Daoy (cell line): ENCODE results near the gene SGMS1. TPM values are rescaled to one million over a fixed set of nuclear protein-coding genes. Genes with fewer than 3 reads are reported as not detected.
A peak's percentile ranks its signal among the peaks of the same experiment; 100 is the strongest.

Experiments used
- DNase-seq: peaks from one replicate; pipeline ENCODE4 v3.0.0-alpha.2; 2015; ENCODE audit warnings: low read depth
- total RNA-seq: library from RNA; depleted of rRNA; stranded (reverse); fragments of >200 nt; shearing (Covaris generic); gene quantifications from 2 replicates; pipeline ENCODE4 v1.2.3, GENCODE V29; 2014

SGMS1 gene
- total RNA-seq, 1 experiment from 2014 or later, result 13.5 TPM

GRCh38 chr10:50400694-50401093 is 223.1 kb downstream of the SGMS1 start:
- DNase-seq, result no peak

- no peak for DNase-seq
Observed at GRCh38 chr10:50398823-50399222, 224.9 kb downstream of the SGMS1 start.

- no peak for DNase-seq
Observed at GRCh38 chr10:50398381-50398780, 225.4 kb downstream of the SGMS1 start.

- no peak for DNase-seq
Observed at GRCh38 chr10:50397312-50398140, 226.2 kb downstream of the SGMS1 start.

- DNase-seq, result no peak
Observed at GRCh38 chr10:50396491-50397311, 227.1 kb downstream of the SGMS1 start.

GRCh38 chr10:50395851-50396250 is 227.9 kb downstream of the SGMS1 start:
- no peak for DNase-seq

GRCh38 chr10:50395271-50395670 is 228.5 kb downstream of the SGMS1 start:
- DNase-seq, result no peak

GRCh38 chr10:50394832-50395231 is 228.9 kb downstream of the SGMS1 start:
- DNase-seq, result no peak

GRCh38 chr10:50393784-50394467 is 229.8 kb downstream of the SGMS1 start:
- DNase-seq, result peak; percentile 39

- peak; percentile 43 for DNase-seq
Observed at GRCh38 chr10:50392966-50393718, 230.6 kb downstream of the SGMS1 start.

GRCh38 chr10:50392426-50392825 is 231.3 kb downstream of the SGMS1 start:
- DNase-seq, result no peak

GRCh38 chr10:50390302-50390701 is 233.5 kb downstream of the SGMS1 start:
- no peak for DNase-seq

- DNase-seq, result no peak
Observed at GRCh38 chr10:50388181-50388580, 235.6 kb downstream of the SGMS1 start.

GRCh38 chr10:50387732-50388073 is 236.1 kb downstream of the SGMS1 start:
- DNase-seq, result no peak

- no peak for DNase-seq
Observed at GRCh38 chr10:50387007-50387731, 236.6 kb downstream of the SGMS1 start.

- no peak for DNase-seq
Observed at GRCh38 chr10:50385624-50386023, 238.1 kb downstream of the SGMS1 start.

GRCh38 chr10:50384898-50385297 is 238.9 kb downstream of the SGMS1 start:
- no peak for DNase-seq

GRCh38 chr10:50384238-50384637 is 239.5 kb downstream of the SGMS1 start:
- no peak for DNase-seq

- no peak for DNase-seq
Observed at GRCh38 chr10:50382576-50383023, 241.2 kb downstream of the SGMS1 start.

- no peak for DNase-seq
Observed at GRCh38 chr10:50381642-50382041, 242.1 kb downstream of the SGMS1 start.

- DNase-seq, result no peak
Observed at GRCh38 chr10:50379616-50380015, 244.1 kb downstream of the SGMS1 start.
